Ramos (cell line): Measurements from ENCODE around the gene NCAN.
"Not testable (repeated sequence)": the region's sequence is repeated elsewhere in the genome, so short reads cannot be mapped to it uniquely, and the experiment has no call there.

Source experiments
- in situ Hi-C: fragments of 300-500 bp; cut with MboI; formaldehyde crosslinking; loops from one replicate; pipeline ENCODE4 v1.14.3; 2022; ENCODE audit warnings: low sequenced_read_pairs; ENCODE audit not compliant: unreplicated experiment

Gene NCAN

GRCh38 chr19:19192910-19193423 is 18.8 kb upstream of the NCAN start:
- in situ Hi-C loops: no loop called here

DNA sequence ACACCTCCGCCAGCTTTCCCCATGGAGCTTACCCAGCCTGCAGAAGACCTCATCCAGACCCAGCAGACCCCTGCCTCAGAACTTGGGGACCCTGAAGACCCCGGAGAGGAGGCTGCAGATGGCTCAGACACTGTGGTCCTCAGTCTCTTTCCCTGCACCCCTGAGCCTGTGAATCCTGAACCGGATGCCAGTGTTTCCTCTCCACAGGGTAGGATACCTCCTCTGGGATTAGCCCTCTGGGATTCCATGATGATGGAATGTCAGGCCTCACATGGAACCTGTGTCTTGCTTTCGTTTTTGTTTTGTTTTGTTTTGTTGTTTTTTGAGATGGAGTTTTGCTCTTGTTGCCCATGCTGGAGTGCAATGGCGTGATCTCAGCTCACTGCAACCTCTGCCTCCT is 17.8 kb upstream of the NCAN start:
- in situ Hi-C loops: no loop called here

- in situ Hi-C loops: no loop called here
These were observed 9.8 kb upstream of the NCAN start for GRCh38 chr19:19201697-19202630.

DNA sequence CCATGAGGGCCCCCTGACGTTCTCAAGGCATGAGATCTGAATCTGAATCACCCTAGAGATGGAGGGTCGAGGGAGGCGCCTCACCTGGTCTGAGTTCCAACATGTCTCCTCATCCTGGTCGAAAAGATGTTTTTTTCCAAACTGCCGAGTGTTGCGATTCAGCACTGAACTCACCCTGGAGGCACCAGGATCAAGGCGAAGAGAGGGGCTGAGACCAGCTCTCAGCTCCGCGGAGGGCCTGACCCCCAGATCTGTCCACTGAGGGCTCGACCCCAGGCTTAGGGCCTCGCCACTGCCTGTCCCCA is 9.1 kb upstream of the NCAN start:
- in situ Hi-C loops: no loop called here

DNA sequence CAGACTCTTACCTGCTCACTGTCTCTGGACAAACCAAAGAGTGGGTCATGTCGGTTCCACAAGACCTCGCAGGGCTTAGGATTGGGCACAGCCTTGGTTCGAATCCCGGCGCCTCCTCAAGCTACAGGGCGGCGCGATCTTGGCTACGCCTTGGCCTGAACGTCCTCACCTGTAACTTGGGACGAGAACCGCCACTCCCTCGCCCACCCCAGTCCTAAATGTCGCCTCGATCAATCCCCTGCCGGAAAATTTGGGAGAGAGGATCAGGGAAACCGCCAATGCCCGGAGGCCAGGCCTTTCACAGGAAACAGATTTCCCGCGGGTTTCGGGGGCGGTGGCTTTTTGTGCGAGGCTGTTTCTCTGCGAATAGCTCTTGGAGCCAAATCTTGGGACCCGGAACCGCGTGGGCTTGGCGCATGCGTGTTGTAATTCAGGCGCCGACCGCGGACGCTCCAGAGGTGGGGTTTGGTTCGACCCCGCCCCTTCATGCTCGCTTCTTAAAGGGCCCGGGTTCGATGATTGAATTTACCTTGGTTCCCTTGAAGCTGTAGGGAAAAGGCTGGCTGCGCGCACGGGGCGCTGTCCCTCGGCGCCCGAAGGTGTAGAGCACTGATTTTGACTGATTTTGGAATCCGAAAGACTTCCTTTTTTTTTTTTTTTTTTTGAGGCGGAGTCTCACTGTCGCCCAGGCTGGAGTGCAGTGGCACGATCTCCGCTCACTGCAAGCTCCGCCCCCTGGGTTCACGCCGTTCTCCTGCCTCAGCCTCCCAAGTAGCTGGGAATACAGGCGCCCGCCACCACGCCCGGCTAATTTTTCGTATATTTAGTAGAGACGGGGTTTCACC is 8.5 kb upstream of the NCAN start, which contains the start of gene NR2C2AP:
Gene NR2C2AP, minus strand, starts transcription at position 403 of the 845 bp plus-strand sequence. Its CDS starts 354 bp downstream, at position 49.
- in situ Hi-C loops: no loop called here

GRCh38 chr19:19204181-19204580 is 7.6 kb upstream of the NCAN start:
- in situ Hi-C loops: no loop called here

GRCh38 chr19:19205416-19206410 is 6.0 kb upstream of the NCAN start:
- in situ Hi-C loops: no loop called here

DNA sequence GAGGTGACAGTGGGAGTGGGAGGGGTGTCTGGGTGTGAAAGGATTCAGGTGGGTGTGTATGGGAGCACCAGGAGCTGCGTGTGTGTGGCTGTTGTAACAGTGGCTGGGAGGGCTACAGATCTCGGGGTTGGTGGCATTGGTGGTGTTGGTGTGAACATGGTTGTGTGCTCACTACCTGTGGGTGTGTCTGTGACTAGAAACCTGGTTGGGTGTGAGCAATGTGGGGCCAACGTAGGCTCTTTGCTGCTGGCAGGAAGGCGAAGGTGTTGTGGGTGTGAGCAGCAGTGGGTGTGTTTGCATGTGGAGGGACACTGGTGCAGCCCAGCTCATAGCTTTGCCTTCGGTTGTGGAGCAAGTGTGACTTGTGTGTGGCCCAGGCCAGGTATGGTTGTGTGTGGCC is 4.8 kb upstream of the NCAN start:
- in situ Hi-C loops: no loop called here

- in situ Hi-C loops: no loop called here
These were observed 3.9 kb upstream of the NCAN start for GRCh38 chr19:19207637-19208572.

GRCh38 chr19:19209372-19209771 is 2.4 kb upstream of the NCAN start:
- in situ Hi-C loops: no loop called here

GRCh38 chr19:19212916-19213315 is 1.2 kb downstream of the NCAN start:
- in situ Hi-C loops: no loop called here

- in situ Hi-C loops: no loop called here
These were observed 1.8 kb downstream of the NCAN start for GRCh38 chr19:19213426-19214158.

GRCh38 chr19:19214159-19214490 is 2.4 kb downstream of the NCAN start:
- in situ Hi-C loops: no loop called here

- in situ Hi-C loops: no loop called here
These were observed 3.1 kb downstream of the NCAN start for GRCh38 chr19:19214892-19215291.

GRCh38 chr19:19215792-19216191 is 4.0 kb downstream of the NCAN start:
- in situ Hi-C loops: no loop called here

DNA sequence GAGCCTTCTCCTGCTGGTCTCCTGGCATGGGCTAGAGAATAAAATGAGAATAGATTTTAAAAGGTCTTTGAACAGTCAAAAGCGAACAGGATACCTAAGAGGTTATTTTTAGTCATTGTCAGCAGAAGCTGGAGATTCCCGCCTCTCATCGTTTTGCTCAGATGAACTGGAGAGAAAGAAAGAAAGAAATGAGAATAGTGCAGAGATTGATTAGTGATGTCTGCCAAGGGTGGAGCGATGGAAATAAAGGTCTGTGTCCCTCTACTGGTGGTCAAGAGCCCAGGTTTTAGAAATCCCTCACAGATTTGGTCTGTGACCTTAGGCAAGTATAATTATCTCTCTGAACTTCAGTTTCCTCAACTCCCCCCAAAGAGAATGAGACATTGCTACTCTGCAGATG is 5.3 kb downstream of the NCAN start:
- in situ Hi-C loops: no loop called here

- in situ Hi-C loops: no loop called here
These were observed 7.2 kb downstream of the NCAN start for GRCh38 chr19:19218911-19219310.

DNA sequence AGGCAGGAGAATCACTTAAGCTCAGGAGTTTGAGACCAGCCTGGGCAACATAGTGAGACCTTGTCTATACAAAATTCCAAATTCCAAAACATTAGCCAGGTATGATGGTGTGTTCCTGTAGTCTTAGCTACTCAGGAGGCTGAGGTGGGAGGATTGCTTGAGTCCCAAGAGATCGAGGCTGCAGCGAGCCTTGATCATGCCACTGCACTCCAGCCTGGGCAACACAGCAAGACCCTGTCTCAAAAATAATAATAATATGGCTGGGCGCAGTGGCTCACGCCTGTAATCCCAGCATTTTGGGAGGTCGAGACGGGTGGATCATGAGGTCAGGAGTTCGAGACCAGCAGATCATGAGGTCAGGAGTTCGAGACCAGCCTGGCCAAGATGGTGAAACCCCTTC is 9.2 kb downstream of the NCAN start:
- in situ Hi-C loops: not testable (repeated sequence)
